ENCODE measurements around the gene MEIS1.

The MEIS1 gene

DNA sequence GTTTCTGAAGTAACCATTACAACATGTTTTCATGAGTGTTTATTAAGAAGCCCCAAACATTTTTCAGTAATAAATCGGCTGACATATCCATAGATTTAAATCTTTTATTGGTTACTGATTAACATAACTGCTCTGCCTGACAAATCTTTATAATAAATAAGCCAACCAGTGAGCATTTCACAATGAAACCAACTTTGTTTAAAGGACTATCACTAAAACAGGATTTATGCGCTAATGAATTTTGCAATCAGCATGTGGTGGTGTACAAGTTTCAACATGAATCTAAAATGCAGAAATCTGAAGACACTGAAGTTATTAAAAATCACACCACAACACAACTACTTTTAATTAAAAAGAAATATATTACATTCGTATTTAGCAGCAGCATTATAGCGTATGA, 166.7 kb downstream of the MEIS1 start:
- no peak overlapping the region for H3K27ac ChIP-seq
- H3K4me1 ChIP-seq (ENCODE audit: control insufficient read depth in 1 of 2, insufficient read depth in 1 of 2, low read depth in 1 of 2, low read length in 1 of 2): no peaks in the 10 kb centered on the region
- no peaks in the 10 kb centered on the region for H3K36me3 ChIP-seq
- H3K27me3 ChIP-seq: no peaks in the 10 kb centered on the region
- TF ChIP-seq, protein P1, sequence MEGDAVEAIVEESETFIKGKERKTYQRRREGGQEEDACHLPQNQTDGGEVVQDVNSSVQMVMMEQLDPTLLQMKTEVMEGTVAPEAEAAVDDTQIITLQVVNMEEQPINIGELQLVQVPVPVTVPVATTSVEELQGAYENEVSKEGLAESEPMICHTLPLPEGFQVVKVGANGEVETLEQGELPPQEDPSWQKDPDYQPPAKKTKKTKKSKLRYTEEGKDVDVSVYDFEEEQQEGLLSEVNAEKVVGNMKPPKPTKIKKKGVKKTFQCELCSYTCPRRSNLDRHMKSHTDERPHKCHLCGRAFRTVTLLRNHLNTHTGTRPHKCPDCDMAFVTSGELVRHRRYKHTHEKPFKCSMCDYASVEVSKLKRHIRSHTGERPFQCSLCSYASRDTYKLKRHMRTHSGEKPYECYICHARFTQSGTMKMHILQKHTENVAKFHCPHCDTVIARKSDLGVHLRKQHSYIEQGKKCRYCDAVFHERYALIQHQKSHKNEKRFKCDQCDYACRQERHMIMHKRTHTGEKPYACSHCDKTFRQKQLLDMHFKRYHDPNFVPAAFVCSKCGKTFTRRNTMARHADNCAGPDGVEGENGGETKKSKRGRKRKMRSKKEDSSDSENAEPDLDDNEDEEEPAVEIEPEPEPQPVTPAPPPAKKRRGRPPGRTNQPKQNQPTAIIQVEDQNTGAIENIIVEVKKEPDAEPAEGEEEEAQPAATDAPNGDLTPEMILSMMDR (IDR thresholded peaks at IDR 0.05): no peak
- no peaks in the 10 kb centered on the region for H3K9me3 ChIP-seq
- no peak overlapping the region for H3K4me3 ChIP-seq (ENCODE audit: low read depth in 1 of 2, low read length in 1 of 2)

DNA sequence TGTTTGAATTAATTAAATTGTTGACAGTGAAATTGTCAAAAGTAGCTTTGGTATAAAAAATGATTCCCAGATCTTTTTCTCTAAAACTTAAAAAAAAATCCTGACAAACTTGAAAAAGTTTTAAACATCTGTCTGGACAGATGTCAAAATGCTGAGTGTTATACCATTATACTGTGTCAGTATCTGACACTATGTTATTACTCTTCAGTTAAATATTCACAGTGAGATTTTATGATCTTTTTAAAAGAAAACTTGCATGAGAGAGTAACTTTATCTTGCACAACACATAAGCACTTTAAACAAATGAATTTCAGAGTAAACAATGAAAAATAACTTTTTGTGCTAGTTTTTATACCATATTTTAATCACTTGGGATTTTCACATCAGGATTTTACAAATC, 167.4 kb downstream of the MEIS1 start:
- Histone ChIP-seq H3K9me3 (no peaks in the 10 kb centered on the region), H3K4me3 (ENCODE audit: low read depth in 1 of 2, low read length in 1 of 2) (no peak overlapping the region), H3K36me3 (no peaks in the 10 kb centered on the region), H3K27ac (no peak overlapping the region), H3K27me3 (no peaks in the 10 kb centered on the region), H3K4me1 (ENCODE audit: control insufficient read depth in 1 of 2, insufficient read depth in 1 of 2, low read depth in 1 of 2, low read length in 1 of 2) (no peaks in the 10 kb centered on the region)
- TF ChIP-seq, protein P1 (IDR thresholded peaks at IDR 0.05): no peak

DNA sequence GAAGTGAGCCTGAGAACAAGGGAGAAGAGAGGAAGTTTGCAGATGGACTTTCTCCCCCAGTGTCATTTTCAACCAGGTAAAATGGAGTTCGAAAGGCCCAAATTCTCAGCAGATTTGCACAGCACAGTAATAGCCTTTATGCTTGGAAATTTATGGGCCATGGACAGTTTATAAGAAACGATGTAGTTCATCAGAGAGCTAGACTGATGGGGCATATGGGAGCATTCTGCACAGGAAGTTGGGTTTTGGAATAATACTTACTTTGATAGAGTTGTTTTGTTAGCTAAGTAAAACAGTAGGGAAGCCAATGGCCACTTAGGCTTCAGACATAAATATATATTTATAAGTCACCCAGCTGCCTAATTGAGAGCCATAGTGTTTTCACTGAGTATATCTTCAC, 169.4 kb downstream of the MEIS1 start:
- no peak overlapping the region for H3K27ac ChIP-seq
- H3K4me3 ChIP-seq (ENCODE audit: low read depth in 1 of 2, low read length in 1 of 2): no peak overlapping the region
- H3K36me3 ChIP-seq: no peaks in the 10 kb centered on the region
- no peaks in the 10 kb centered on the region for H3K4me1 ChIP-seq (ENCODE audit: control insufficient read depth in 1 of 2, insufficient read depth in 1 of 2, low read depth in 1 of 2, low read length in 1 of 2)
- TF ChIP-seq, protein P1 (IDR thresholded peaks at IDR 0.05): no peak
- H3K9me3 ChIP-seq: no peaks in the 10 kb centered on the region
- no peaks in the 10 kb centered on the region for H3K27me3 ChIP-seq

DNA sequence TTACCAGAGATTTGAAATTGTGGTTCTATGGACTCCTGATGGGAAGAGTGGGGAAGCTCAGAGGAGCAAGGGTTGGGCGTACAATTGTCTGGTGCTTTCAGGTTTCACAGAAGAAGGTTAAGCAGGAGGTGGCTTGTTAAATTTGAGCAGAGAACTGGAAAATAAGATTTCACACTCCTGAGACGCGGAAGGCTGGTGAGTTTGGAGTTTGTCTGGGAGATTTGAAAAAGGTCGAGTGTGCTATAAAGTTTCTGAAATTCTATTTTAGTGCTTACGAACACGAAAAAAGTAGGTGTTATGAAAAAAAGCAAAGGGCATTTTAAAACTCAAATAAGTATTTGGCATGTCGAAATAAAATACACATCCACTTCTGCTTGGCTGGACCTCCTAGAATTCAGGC, 170.1 kb downstream of the MEIS1 start:
- Histone ChIP-seq H3K4me1 (ENCODE audit: control insufficient read depth in 1 of 2, insufficient read depth in 1 of 2, low read depth in 1 of 2, low read length in 1 of 2) (no peaks in the 10 kb centered on the region), H3K27me3 (no peaks in the 10 kb centered on the region), H3K9me3 (no peaks in the 10 kb centered on the region), H3K4me3 (ENCODE audit: low read depth in 1 of 2, low read length in 1 of 2) (no peak overlapping the region), H3K27ac (no peak overlapping the region), H3K36me3 (no peaks in the 10 kb centered on the region)
- TF ChIP-seq, protein P1 (IDR thresholded peaks at IDR 0.05): no peak

DNA sequence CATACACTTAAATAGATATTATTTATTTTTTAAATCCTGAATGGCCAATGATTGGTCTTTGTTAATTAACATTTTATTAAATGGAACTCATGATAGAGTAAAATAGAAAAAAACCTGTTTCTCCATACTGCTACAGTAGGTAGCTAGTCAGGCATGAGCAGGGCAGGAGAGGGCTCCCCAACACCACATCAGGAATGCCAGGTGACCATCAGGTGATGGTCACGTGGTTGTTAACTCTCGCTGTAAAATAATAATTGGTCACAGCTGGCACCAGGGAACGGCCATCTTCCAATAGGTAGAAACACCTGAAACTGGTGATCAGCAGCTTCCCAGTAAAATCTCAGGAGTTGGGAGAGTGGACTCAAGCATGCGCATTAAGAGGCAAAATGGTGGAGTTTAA, 172.2 kb downstream of the MEIS1 start:
- Histone ChIP-seq H3K27ac (no peak overlapping the region), H3K4me1 (ENCODE audit: control insufficient read depth in 1 of 2, insufficient read depth in 1 of 2, low read depth in 1 of 2, low read length in 1 of 2) (no peaks in the 10 kb centered on the region), H3K36me3 (no peaks in the 10 kb centered on the region), H3K4me3 (ENCODE audit: low read depth in 1 of 2, low read length in 1 of 2) (no peak overlapping the region), H3K27me3 (no peaks in the 10 kb centered on the region), H3K9me3 (no peaks in the 10 kb centered on the region)
- TF ChIP-seq, protein P1 (IDR thresholded peaks at IDR 0.05): no peak
